MM.1S (cell line): ENCODE measurements around the gene SPACDR.

ENCODE experiments used
- DNase-seq: peaks from one replicate; pipeline ENCODE4 v3.0.0-alpha.2; 2015
- H2AFZ ChIP-seq: fragments of 300-600 bp; sonication (generic); 2 replicates; pipeline ENCODE4 v1.6.0; 2016; ENCODE audit warnings: antibody characterized with exemption, low read length
- H3F3A ChIP-seq: fragments of 300-600 bp; sonication (generic); 2 replicates; pipeline ENCODE4 v1.6.1; 2016; ENCODE audit warnings: mild to moderate bottlenecking, antibody characterized with exemption, low read length, moderate library complexity, mixed read lengths; ENCODE audit not compliant: insufficient read depth
- H3K27ac ChIP-seq: fragments of 300-600 bp; sonication (generic); 2 replicates; pipeline ENCODE4 v1.5.1; 2016; ENCODE audit warnings: mild to moderate bottlenecking, low read length
- H3K27me3 ChIP-seq: fragments of 300-600 bp; sonication (generic); replicated peaks from 2 replicates; pipeline ENCODE4 v1.6.0; 2016; ENCODE audit warnings: low read length; ENCODE audit not compliant: insufficient read depth
- H3K36me3 ChIP-seq: fragments of 300-600 bp; sonication (generic); replicated peaks from 2 replicates; pipeline ENCODE4 v1.6.1; 2016; ENCODE audit warnings: mild to moderate bottlenecking, low read length, mixed read lengths; ENCODE audit not compliant: insufficient read depth
- H3K4me1 ChIP-seq: fragments of 300-600 bp; sonication (generic); 2 replicates; pipeline ENCODE4 v1.6.1; 2016; ENCODE audit warnings: low read length, mixed read lengths
- H3K4me2 ChIP-seq: fragments of 300-600 bp; sonication (generic); 2 replicates; pipeline ENCODE4 v1.6.0; 2016; ENCODE audit warnings: low read depth, low read length
- H3K4me3 ChIP-seq: fragments of 300-600 bp; sonication (generic); 2 replicates; pipeline ENCODE4 v1.5.1; 2016; ENCODE audit warnings: low read length, mixed read lengths
- H3K79me2 ChIP-seq: fragments of 300-600 bp; sonication (generic); 2 replicates; pipeline ENCODE4 v1.6.1; 2016; ENCODE audit warnings: mixed run types, low read length, mixed read lengths
- H3K9ac ChIP-seq: fragments of 300-600 bp; sonication (generic); 2 replicates; pipeline ENCODE4 v1.6.1; 2016; ENCODE audit warnings: low read length, mixed read lengths
- H3K9me2 ChIP-seq: fragments of 300-600 bp; sonication (generic); replicated peaks from 2 replicates; pipeline ENCODE4 v1.6.1; 2016; ENCODE audit warnings: mild to moderate bottlenecking, low read length, mixed read lengths; ENCODE audit not compliant: insufficient read depth
- H3K9me3 ChIP-seq: fragments of 300-600 bp; sonication (generic); replicated peaks from 2 replicates; pipeline ENCODE4 v1.6.1; 2016; ENCODE audit warnings: mild to moderate bottlenecking, low read length, mixed read lengths; ENCODE audit not compliant: insufficient read depth
- H4K20me1 ChIP-seq: fragments of 300-600 bp; sonication (generic); 2 replicates; pipeline ENCODE4 v1.6.1; 2016; ENCODE audit warnings: mild to moderate bottlenecking, low read length, moderate library complexity, mixed read lengths; ENCODE audit not compliant: insufficient read depth
- EZH2 ChIP-seq: fragments of 300-600 bp; sonication (generic); optimal IDR thresholded peaks from 2 replicates; pipeline ENCODE3; 2017; ENCODE audit warnings: low read depth, mild to moderate bottlenecking, antibody characterized with exemption, low read length, mixed read lengths
- EZH2phosphoT487 ChIP-seq: fragments of 300-600 bp; sonication (generic); IDR thresholded peaks from 2 replicates; pipeline ENCODE4 v1.6.1; 2018; ENCODE audit warnings: antibody characterized with exemption, low read length
- TF ChIP-seq, protein P1 (sequence below): fragments of 300-600 bp; sonication (generic); IDR thresholded peaks from 2 replicates; pipeline ENCODE4 v1.5.1; 2016; ENCODE audit warnings: antibody characterized with exemption, low read length, mixed read lengths

The SPACDR gene

DNA sequence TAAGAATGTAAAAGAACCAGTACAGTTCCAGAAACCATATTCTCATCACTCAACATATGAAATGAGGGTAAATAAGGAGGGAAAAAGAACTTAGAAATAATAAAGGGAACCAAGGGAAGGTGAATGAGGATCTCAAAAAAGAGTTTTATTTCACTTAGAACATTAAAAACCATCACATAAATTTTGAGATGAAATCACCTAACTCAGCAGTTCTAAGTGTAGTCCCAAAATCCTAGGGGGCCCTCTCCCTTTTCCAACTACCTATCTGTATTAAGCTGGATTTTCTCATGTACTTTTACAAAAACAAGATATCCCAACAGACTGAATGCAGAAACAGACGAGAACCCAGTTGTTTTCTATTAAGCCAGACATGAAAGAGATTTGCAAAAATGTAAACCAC lies 38.7 kb downstream of the SPACDR start:
- no peaks in the 10 kb centered on the region for H3K36me3 ChIP-seq
- H3K9me2 ChIP-seq, result no peaks in the 10 kb centered on the region
- no peaks in the 10 kb centered on the region for H4K20me1 ChIP-seq
- H3K4me3 ChIP-seq, result no peak overlapping the region
- TF ChIP-seq EZH2phosphoT487, result no peak
- TF ChIP-seq, protein P1, sequence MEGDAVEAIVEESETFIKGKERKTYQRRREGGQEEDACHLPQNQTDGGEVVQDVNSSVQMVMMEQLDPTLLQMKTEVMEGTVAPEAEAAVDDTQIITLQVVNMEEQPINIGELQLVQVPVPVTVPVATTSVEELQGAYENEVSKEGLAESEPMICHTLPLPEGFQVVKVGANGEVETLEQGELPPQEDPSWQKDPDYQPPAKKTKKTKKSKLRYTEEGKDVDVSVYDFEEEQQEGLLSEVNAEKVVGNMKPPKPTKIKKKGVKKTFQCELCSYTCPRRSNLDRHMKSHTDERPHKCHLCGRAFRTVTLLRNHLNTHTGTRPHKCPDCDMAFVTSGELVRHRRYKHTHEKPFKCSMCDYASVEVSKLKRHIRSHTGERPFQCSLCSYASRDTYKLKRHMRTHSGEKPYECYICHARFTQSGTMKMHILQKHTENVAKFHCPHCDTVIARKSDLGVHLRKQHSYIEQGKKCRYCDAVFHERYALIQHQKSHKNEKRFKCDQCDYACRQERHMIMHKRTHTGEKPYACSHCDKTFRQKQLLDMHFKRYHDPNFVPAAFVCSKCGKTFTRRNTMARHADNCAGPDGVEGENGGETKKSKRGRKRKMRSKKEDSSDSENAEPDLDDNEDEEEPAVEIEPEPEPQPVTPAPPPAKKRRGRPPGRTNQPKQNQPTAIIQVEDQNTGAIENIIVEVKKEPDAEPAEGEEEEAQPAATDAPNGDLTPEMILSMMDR, result no peak
- TF ChIP-seq EZH2, result no peak
- no peak overlapping the region for H3K9ac ChIP-seq
- no peaks in the 10 kb centered on the region for H3K9me3 ChIP-seq
- peaks cover 8% of the 10 kb centered on the region for H3K79me2 ChIP-seq
- H3K27me3 ChIP-seq, result no peaks in the 10 kb centered on the region
- H2AFZ ChIP-seq, result no peak overlapping the region
- DNase-seq, result no peak
- peaks cover 27% of the 10 kb centered on the region for H3K4me1 ChIP-seq
- peaks cover 17% of the 10 kb centered on the region for H3F3A ChIP-seq
- H3K4me2 ChIP-seq, result no peak overlapping the region
- no peak overlapping the region for H3K27ac ChIP-seq

DNA sequence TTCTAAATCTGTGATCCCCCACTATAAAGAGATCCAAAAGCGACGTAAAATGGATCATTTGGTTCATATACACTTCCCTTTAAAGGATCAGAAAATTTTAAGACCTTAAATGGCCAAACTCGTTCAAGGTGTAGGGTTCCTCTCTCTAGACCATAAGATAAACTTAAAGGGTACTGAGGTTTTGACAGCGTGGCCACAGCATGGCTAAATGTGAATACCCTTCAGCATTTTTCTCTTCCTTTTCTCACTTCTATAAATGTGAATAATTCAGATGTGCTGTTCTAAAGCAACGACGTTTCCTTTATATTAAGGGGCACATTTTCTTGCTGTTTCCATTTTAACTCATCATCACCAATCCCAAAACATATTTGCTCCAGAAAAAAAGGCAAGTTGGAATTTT lies 40.7 kb downstream of the SPACDR start:
- H3K36me3 ChIP-seq, result no peaks in the 10 kb centered on the region
- no peaks in the 10 kb centered on the region for H4K20me1 ChIP-seq
- H3K4me2 ChIP-seq, result peak overlapping the region; percentile 6; the same call in 1 of the 2 replicates
- no peak for DNase-seq
- no peak overlapping the region for H3K9ac ChIP-seq
- TF ChIP-seq EZH2phosphoT487, result no peak
- TF ChIP-seq EZH2, result no peak
- TF ChIP-seq, protein P1, result no peak
- H2AFZ ChIP-seq, result peak overlapping the region; percentile 0; the same call in 1 of the 2 replicates
- H3K9me3 ChIP-seq, result no peaks in the 10 kb centered on the region
- no peaks in the 10 kb centered on the region for H3K79me2 ChIP-seq
- H3K4me1 ChIP-seq, result peaks cover 40% of the 10 kb centered on the region
- H3K4me3 ChIP-seq, result no peak overlapping the region
- H3K9me2 ChIP-seq, result no peaks in the 10 kb centered on the region
- H3F3A ChIP-seq, result peaks cover 18% of the 10 kb centered on the region
- peak overlapping the region; percentile 45; the same call in 1 of the 2 replicates for H3K27ac ChIP-seq
- no peaks in the 10 kb centered on the region for H3K27me3 ChIP-seq

DNA sequence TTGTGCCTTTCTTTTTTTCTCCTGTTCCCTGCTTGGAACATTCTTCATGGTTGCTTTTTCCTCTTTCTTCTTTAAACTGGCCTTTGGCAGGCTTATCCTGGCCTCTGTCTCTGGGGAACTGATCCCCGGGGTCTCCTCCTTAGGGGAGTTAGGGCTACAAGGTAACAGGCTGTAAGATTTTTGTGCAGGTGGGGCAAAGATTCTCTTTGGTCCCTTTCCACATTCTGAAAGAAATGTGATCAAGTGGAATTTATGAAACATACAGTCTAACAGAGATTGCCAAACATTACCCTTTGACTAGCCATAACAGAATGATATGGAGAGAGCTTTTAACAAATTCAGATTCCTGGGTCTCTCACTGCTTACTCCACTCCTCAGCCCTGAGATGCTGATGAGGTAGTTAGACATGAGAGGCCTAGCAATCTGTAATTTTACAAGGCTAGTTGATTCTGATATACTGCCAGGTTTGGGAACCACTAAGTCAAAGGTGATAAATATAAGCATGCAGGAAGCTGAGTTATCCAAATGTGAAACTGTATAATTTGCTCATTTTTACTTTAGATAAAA lies 44.3 kb downstream of the SPACDR start:
- Histone ChIP-seq H3K9me2 (no peaks in the 10 kb centered on the region), H3K4me2 (peak overlapping the region; percentile 28; the same call in 1 of the 2 replicates), H3F3A (peaks cover 9% of the 10 kb centered on the region), H3K4me3 (no peak overlapping the region), H3K27me3 (no peaks in the 10 kb centered on the region), H3K9me3 (no peaks in the 10 kb centered on the region), H3K27ac (peak overlapping the region; percentile 8; the same call in 1 of the 2 replicates), H3K36me3 (no peaks in the 10 kb centered on the region), H2AFZ (0 out of 2 replicates have a peak overlapping the region, but pooled peaks have one; percentile 27), H3K4me1 (peaks cover 28% of the 10 kb centered on the region), H3K79me2 (no peaks in the 10 kb centered on the region), H4K20me1 (no peaks in the 10 kb centered on the region), H3K9ac (no peak overlapping the region)
- no peak for DNase-seq
- TF ChIP-seq EZH2phosphoT487, result no peak
- TF ChIP-seq, protein P1, result no peak
- no peak for TF ChIP-seq EZH2
